Hematopoietic multipotent progenitor cell treated with erythropoietin and hydrocortisone succinate and interleukin-3 and kit ligand, for 6 days (in vitro differentiated cells): ENCODE data around the gene RGS9.
A peak's percentile ranks its signal among the peaks of the same experiment; 100 is the strongest.
"Not testable (repeated sequence)": the region's sequence is repeated elsewhere in the genome, so short reads cannot be mapped to it uniquely, and the experiment has no call there.

ENCODE experiments used
- DNase-seq: peaks from one replicate; pipeline ENCODE4 v3.0.0-alpha.2; 2015

RGS9 gene

DNA sequence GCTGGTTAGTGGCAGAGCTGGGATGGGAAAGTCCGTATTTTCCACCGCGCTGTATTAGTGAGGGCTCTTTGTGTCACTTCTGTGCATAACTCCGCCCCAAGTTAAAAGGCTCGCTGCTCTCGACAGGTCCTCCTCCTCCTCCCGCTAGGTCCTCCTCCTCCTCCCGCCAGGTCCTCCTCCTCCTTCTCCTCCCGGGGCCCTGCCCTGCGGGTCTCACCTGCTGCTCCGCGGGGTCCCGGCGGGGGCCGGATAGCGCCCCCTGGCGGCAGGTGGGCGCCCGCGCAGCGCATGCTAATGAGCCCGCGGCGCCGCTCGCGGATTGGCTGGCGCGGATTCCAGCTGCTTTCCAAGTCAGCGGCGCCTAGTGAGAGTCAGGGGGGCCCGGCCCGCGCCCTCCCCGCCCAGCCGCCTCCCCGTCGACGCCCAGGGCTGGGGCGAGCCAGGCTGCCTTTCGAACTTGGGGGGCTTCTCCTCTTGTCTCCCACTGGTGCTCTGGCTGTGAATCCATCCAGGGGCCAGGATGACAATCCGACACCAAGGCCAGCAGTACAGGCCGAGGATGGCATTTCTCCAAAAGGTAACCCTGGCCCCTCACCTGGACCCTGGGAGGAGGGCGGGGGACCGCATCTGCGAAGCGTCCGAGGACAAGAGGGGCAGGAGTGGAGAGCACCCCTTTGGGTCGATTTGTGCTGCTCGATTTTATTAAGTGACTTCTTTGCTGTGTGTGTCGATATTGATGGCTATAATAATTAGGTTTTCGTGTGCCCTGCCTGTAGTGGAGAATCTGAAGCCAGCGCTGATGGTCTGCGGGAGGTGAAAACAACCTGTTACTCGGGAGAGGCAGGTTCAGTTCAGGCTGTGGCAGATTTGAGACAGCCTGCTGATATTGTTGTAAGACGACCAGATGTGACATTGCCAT is at the start of gene RGS9:
RGS9 (plus strand) TSS at position 350 of the 919 bp plus-strand sequence; CDS start at position 521, 171 bp downstream.
- DNase-seq = peak; percentile 86

DNA sequence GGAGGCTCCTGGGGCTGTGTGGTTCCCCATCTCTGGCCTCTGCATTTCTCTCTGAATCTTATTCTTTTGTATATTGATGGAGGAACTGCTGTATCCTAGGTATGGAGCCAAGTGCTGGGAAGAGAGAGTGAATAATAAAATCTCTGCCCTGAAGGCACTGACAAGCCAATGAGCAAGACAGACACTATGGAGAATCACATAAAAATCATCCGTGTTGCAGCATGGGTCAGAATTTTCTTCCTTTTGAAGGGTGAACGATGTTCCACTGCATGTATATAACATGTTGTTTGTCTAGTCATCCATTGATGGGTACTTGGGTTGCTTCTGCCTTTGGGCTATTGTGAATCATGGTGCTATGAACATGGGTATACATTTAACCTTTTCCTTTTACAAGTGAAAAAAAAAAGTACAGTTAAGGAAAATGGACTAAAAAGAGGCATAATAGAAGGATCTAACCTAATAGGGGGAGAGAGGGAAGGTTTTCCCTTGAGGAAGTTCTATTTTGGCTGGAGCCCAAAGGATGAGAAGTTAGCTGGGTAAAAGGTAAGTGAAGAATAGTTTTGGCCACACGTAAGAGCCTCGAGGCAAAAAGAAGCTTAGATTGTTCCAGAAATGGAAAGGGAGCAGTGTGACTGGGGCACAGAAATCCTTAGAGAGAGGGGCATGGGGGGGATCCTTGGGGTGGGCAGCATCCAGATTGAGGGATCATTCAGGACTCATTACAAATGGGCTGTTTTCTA is 48.4 kb upstream of the RGS9 start:
- no peak for DNase-seq

DNA sequence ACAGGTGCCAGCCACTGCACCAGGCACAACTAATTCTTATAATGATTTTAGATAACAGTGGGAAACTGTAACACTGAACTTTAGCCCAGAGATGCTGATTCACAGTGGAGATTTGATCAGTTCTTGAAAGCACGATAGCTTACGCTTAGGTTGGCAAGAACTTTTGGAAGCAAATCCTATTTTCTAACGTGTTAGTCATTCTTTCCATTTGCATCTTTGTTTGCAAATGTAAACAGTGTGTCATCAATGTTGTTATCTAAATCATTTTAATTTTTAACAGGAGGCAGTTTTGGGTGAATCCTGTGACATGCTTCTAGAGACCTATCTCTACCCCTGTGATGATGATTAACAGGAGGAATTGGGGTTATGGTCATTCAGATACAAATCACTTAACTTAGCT is 44.9 kb upstream of the RGS9 start:
- no peak for DNase-seq

DNA sequence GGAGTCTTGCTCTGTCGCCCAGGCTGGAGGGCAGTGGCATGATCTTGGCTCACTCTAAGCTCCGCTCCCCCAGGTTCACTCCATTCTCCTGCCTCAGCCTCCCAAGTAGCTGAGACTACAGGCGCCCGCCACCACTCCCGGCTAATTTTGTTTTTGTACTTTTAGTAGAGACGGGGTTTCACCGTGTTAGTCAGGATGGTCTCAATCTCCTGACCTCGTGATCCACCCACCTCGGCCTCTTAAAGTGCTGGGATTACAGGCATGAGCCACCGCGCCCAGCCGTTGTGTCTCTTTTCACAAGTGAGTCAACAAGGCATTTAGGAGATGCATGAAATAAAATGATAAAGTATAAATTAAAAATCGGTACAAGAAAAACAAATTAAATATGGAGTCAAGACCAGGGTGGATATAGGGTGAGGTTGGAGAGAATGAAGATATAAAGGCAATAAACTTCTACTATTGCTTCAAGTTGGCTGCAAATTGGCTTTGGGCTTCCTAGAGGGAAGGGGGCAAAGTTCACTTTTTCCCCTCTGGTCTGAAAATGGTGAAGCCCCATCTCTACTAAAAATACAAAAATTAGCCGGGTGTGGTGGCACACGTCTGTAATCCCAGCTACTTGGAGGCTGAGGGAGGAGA is 44.3 kb upstream of the RGS9 start:
- not testable (repeated sequence) for DNase-seq

DNA sequence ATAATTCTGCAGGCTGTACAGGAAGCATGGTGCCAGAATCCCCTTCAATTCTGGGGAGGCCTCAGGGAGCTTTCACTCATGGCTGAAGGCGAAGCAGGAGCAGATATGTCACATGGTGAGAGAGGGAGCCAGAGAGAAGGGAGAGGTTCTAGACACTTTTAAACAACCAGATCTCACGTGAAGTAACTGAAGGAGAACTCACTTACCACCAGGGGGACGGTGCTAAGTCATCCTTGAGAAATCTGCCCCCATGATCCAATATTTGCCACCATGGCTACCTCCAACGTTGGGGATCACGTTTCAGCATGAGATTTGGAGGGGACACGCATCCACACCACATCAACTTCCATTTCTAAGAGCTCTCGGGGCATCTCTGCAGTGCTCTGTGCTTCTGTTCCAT is 43.2 kb upstream of the RGS9 start:
- peak; percentile 51 for DNase-seq

DNA sequence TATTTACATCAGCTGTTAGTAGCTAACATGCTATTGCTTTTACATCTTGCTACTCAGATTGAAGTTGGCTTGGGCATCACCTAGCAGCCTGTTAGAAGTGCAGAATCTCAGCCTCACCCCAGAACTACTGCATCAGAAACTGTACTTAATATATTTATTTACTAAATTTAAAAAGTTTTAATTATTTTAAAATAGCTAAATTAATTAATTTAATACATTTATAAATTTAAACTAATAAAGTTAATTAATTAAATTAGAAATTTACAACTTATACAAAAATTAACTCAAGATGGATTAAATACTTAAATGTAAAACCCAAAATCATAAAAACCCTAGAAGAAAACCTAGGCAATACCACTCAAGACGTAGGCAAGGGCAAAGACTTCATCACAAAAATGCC is 41.7 kb upstream of the RGS9 start:
- no peak for DNase-seq

DNA sequence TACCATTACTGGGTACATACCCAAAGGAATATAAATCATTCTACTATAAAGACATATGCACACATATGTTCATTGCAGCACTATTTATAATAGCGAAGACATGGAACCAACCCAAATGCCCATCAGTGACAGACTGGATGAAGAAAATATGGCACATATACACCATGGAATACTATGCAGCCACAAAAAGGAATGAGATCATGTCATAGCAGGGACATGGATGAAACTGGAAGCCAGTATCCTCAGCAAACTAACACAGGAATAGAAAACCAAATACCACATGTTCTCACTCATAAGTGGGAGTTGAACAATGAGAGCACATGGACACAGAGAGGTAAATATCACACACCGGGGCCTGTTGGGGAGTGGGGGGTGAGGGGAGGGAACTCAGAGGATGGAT is 40.8 kb upstream of the RGS9 start:
- DNase-seq = not testable (repeated sequence)

DNA sequence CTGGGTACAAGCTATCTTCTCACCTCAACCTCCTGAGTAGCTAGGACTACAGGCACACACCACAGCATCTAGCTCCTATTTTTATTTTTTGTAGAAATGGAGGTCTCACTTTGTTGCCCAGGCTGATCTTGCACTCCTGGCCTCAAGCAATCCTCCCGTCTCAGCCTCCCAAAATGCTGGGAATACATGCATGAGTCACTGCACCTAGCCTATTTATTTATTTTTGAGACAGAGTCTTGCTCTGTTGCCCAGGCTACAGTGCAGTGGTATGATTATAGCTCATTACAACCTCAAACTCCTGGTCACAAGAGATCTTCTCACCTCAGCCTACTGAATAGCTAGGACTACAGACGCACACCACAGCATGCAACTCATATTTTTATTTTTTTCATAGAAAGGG is 40.1 kb upstream of the RGS9 start:
- DNase-seq = no peak

DNA sequence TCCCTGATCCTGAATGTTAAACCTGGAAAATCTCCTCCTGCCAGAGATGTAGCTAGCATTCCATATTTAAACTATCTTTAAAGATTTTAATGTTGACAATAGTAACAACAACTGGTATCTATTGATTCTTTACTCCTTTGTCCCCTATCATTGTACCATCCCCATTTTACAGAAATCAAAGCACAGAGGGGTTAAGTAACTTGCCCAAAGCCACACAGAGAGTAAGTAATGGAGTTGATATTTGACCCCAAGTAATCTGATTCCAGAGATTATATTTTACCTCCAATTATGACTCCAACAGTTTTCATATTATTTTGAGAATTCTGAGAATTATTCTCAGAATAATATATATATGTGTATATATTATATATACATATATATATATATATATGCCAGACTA is 37.7 kb upstream of the RGS9 start:
- no peak for DNase-seq

DNA sequence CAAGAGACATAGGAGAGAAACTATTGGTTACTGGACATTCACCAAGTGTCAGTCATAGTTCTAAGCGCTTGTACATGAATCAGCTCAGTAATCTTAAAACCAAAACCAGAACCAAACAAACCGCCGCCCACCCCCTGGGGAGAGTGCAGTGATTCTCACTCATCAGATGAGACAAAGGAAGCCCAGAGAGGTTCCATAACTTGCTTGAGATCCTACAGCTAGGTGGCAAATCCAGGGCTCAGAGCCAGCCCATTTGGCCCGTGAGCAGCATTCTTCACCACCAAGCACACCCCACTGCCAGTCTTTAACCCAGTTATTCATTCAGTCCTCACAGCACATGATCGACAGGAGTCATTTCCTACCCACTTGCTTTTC is 37.2 kb upstream of the RGS9 start:
- peak; percentile 23 for DNase-seq

DNA sequence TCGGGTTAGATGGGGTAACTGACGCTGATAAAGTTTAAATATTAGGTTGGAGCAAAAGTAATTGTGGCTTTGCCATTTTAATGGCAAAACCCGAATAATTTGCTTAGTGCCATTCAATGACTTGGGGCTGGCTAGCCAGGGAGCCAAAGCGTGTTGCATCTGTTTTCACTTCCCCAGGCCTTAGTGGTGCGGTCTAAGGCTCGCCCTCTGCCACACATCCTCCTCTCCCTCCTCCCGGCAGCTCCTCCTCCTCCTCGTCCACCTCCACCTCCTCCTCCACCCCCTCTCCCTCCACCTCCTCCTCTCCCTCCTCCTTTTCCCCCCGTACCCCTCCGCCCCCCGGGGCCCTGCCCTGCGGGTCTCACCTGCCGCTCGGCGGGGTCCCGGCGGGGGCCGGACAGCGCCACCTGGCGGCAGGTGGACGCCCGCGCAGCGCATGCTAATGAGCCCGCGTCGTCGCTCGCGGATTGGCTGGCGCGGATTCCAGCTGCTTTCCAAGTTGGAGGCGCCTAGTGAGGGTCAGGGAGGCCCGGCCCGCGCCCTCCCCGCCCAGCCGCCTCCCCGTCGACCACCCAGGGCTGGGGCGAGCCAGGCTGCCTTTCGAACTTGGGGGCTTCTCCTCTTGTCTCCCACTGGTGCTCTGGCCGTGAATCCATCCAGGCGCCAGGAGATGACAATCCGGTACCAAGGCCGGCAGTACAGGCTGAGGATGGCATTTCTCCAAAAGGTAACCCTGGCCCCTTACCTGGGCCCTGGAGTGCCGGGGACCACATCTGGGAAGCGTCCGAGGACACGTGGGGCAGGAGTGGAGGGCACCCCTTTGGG is 36.6 kb upstream of the RGS9 start:
- peak; percentile 81 for DNase-seq

DNA sequence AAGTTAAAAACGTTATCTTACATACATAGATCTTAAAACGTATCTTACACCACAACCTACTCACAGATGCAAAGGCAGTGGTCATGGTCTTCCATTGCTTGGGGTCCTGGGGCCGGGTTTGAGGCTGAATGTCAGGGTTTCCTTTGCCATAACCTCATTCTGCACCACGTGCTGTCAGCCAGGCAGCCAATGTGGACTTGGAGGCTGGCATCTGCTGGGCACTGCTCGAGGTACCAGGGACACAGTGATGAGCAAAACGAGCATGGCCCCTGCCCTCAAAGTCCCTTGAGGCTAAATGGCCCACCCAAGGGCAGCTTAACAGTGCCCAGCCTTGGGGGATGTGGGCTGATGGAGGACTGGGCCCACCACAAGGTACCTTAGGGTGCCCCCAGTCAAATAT is 35.8 kb upstream of the RGS9 start:
- no peak for DNase-seq

DNA sequence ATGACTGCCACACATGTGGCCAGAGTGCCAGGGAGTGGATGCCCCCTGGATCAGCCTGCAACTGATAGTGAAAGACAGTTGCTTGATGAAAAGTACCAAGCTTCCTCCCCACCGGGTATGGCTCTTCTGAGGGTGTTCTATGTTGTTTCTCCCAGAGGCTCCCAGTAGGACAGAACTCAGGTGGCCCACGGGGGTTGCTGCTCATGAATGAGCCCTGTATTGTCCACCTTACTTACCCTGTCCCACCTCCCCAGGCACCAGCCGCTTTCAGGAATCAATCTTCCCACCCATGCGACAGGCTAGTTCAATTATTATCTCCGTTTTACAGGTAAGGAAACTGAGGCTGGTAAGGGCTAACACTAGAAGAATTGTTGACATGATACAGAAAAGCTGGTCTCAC is 34.9 kb upstream of the RGS9 start:
- DNase-seq = no peak

DNA sequence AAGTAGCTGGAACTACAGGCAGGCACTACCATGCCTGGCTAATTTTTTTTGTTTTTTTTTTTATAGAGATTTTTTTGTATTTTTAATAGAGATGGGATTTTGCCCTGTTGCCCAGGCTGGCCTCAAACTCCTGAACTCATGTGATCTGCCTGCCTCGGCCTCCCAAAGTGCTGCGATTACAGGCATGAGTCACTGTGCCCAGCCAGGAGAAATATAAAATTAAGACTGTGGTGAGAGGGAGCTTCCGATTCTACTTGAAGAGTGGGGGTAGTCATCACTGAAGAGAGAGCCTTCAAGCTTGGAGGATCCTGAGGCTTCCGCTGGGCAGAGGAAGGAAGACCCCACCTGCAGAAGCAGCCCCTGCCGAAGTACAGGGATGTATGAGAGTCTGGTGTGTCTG is 34.4 kb upstream of the RGS9 start:
- DNase-seq = no peak

DNA sequence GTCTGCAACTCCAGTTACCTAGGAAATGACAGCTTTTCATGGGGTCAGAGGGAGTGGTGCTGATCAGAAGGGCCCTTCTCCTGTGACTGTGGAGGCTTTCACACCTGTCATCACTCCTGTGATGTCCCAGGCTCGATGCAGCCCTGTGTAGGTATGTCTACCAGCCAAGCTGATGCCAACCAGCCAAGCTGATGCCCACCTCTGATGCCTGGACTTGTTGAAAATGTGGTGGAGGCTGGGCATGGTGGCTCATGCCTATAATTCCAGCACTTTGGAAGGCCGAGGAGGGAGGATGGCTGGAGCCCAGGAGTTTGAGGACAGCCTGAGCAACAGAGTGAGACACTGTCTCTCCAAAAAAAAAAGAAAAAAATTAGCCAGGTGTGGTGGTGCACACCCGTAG is 33.7 kb upstream of the RGS9 start:
- DNase-seq = no peak

DNA sequence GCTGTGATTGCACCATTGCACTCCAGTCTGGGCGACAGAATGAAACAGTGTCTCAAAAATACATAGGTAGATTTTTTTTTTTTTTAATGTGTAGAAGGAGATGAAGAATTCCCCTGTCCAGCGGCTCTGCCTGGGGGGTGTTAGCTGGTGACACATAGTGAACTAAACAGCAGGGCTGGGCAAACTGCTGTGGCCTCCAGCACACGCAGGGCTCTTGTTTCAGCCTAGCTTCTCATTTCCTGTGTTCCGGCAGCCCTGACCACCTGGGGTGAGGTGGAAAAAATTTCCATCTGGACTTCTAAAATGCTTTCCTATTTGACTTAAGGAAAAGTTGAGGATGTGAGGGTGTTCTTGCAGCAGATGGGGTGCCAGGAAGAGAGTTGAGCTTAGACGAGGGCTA is 33.3 kb upstream of the RGS9 start:
- no peak for DNase-seq

DNA sequence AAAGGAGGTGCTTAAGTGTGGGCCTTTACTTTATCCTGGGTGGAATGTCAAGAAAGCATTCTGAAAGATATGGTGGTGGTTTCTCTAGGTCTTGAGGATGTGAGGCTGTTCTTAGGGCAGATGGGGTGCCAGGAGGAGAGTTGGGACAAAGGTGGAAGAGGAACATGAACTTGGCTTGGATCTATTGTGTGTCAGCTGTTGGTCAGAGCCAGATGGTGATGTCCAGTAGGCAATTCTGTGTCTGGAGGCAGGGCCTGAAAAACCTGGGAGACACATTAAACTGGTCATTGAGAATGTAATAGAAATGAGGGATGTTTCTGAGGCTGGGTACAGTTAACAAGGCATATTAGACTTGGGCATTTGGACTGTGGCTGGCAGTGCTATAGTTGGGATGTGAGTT is 32.6 kb upstream of the RGS9 start:
- no peak for DNase-seq

DNA sequence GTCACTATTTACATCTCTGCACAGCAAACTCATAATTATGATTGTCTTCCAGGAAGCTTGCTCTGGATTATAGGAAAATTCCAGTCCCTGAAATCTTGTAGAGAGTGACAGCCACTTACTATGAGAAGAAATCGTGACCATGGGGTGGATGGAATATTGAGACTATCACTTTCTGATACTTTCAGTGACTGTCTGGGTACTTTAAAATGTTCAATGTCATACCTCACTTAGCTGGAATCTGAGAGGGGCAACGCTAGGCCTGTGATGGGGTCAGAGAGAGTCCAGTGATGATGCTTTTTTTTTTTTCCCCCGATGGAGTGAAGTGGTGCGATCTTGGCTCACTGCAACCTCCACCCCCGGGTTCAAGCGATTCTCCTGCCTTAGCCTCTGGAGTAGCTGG is 32.2 kb upstream of the RGS9 start:
- DNase-seq = no peak

DNA sequence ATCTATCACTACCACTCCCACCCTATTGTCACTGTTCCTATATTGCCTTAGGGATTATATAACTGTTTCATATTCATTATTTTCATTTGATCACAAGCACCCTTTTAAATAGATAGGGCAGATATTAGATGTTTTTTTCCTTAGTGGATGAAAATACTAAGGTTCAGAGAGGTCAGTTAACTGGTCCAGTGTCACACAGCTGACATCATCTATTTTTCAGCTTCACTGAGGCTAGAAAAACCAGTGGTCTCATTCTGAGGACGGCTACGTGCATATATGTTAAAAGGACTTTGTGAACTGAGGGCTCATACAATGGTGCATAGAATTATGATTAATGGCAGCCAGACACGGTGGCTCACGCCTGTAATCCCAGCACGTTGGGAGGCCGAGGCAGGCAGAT is 29.0 kb upstream of the RGS9 start:
- DNase-seq = no peak

DNA sequence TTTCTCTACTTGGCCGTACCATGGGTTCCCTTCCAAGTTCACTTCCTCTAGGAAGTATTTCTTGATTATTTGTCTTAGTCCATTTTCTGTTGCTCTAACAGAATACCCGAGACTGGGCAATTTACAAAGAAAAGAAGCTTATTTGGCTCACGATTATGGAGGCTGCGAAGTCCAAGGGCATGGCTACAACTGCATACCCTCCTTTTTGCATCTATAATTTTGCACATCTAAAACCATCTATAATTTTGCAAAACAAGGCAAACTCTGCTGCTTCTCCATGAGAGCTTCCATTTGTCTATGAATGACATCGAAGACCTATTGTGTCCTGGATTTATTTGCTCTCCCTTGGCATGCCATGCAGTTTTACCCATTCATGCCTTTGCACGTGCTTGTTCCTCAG is 27.6 kb upstream of the RGS9 start:
- no peak for DNase-seq

DNA sequence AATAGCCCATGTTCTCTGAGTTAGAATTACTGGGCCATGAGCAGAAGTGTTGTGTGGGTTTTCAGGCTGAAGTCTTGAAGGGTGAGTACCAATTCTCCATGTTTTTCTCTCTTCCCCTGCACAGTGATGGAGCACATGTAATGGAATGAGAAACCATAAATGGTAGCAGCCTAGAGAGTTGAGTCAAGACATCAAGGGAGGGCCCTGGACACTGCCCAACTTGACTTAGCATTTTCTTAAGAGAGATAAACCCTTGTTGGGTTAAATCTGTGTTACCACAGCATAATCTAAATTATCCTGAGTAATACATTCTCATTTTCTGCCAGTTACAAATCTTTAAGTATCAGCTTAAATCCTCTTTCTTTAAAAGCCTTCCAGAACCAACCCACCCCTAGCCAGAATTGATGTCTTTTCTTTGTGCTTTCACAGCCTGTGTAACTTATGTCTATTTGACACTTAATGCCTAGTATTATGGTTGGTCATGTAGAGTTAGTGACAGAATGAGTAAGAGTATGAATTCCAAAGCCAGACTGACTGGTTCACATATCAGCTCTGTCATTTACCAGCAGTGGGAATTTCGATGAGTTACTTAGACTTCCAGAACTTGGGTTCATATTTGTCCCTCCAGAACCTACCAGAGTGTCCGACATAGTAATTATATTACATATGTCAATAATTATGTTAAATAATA is 27.0 kb upstream of the RGS9 start:
- DNase-seq = no peak

DNA sequence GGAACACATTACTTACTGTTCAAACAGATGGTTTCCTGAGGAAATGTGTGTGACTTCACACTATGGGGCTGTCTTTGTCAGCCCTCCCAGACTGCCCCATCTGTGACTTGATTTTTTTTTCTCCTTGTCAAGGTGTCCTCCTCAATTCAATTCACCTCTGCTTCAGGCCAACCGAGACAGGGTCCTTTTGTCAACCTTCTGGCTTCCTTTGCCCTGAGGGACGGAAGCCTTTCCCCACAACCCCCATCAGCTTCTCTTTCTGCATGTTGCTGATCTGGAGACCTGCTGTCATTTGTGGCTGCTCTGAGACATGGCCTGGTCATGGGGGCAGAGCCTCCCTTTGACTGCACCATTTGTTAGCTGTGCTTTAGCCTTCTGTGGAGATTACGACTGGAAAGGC is 21.3 kb upstream of the RGS9 start:
- DNase-seq = no peak
